ENCODE results near the gene DDX1.

The DDX1 gene

GRCh38 chr2:15639323-15640251, 47.9 kb downstream of the DDX1 start:
- no peak for TF ChIP-seq POLR2AphosphoS5 (IDR thresholded peaks at IDR 0.05; ENCODE audit: low read depth, low read length)
- no peak for TF ChIP-seq REST (IDR thresholded peaks at IDR 0.05; ENCODE audit: insufficient read depth in 1 of 2, low read depth in 2 of 2, low read length in 2 of 2)
- no peak for TF ChIP-seq SIN3A (IDR thresholded peaks at IDR 0.05; ENCODE audit: borderline replicate concordance, insufficient read depth, low read length)
- TF ChIP-seq FOXP2 (optimal IDR thresholded peaks at IDR 0.05; ENCODE audit: borderline replicate concordance, extremely low read depth, extremely low read length, insufficient read depth): no peak
- TF ChIP-seq TAF1 (IDR thresholded peaks at IDR 0.05; ENCODE audit: borderline replicate concordance, insufficient read depth, low read length): no peak

GRCh38 chr2:15640261-15640711, 48.6 kb downstream of the DDX1 start:
- no peak for TF ChIP-seq FOXP2 (optimal IDR thresholded peaks at IDR 0.05; ENCODE audit: borderline replicate concordance, extremely low read depth, extremely low read length, insufficient read depth)
- TF ChIP-seq POLR2AphosphoS5 (IDR thresholded peaks at IDR 0.05; ENCODE audit: low read depth, low read length): no peak
- no peak for TF ChIP-seq REST (IDR thresholded peaks at IDR 0.05; ENCODE audit: insufficient read depth in 1 of 2, low read depth in 2 of 2, low read length in 2 of 2)
- TF ChIP-seq SIN3A (IDR thresholded peaks at IDR 0.05; ENCODE audit: borderline replicate concordance, insufficient read depth, low read length): no peak
- TF ChIP-seq TAF1 (IDR thresholded peaks at IDR 0.05; ENCODE audit: borderline replicate concordance, insufficient read depth, low read length): no peak

- no peak for TF ChIP-seq SIN3A (IDR thresholded peaks at IDR 0.05; ENCODE audit: borderline replicate concordance, insufficient read depth, low read length)
These were observed 49.1 kb downstream of the DDX1 start for GRCh38 chr2:15640784-15641183.

- TF ChIP-seq FOXP2 (optimal IDR thresholded peaks at IDR 0.05; ENCODE audit: borderline replicate concordance, extremely low read depth, extremely low read length, insufficient read depth): no peak
- no peak for TF ChIP-seq SIN3A (IDR thresholded peaks at IDR 0.05; ENCODE audit: borderline replicate concordance, insufficient read depth, low read length)
- no peak for TF ChIP-seq TAF1 (IDR thresholded peaks at IDR 0.05; ENCODE audit: borderline replicate concordance, insufficient read depth, low read length)
- no peak for TF ChIP-seq REST (IDR thresholded peaks at IDR 0.05; ENCODE audit: insufficient read depth in 1 of 2, low read depth in 2 of 2, low read length in 2 of 2)
- no peak for TF ChIP-seq POLR2AphosphoS5 (IDR thresholded peaks at IDR 0.05; ENCODE audit: low read depth, low read length)
These were observed 49.9 kb downstream of the DDX1 start for GRCh38 chr2:15641530-15641982.

DNA sequence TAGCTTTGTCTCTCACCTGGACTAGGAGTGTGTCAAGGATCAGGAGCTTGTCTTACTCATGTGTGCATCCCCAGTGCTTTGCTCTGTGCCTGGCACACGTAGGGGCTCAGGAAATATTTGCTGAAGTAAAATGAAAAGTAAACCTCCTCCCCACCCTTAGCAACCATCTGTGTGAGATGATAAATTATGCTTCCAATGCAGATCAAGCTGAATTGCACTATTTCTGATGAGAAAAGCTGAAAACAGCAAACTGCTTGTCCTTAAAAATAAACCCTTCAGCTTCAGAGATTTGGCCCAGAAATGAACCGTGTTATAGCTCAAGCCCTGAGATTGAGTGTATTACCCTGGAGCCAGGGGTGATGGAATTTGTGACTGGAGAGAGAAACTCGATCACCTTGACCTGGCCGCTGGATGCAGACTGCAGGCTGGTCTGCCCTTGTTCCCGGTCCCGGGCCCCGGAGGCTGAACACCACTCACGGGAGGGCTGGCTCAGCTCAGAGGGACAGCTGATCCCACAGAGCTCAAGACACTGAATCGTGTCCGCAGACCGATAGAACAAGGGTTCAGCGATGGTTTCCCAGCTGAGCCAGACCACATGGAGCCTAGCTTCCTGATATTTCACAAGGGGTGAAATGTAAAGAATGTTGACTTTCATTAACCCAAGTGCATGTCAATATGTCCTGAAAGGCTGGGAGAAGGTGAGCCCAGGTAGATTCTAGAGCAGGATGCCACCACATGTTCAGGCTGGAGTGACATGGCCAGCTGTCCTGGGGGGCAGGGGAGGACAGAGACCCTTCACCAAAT, 50.5 kb downstream of the DDX1 start:
- TF ChIP-seq POLR2AphosphoS5 (IDR thresholded peaks at IDR 0.05; ENCODE audit: low read depth, low read length) (no peak), SIN3A (IDR thresholded peaks at IDR 0.05; ENCODE audit: borderline replicate concordance, insufficient read depth, low read length) (no peak), REST (IDR thresholded peaks at IDR 0.05; ENCODE audit: insufficient read depth in 1 of 2, low read depth in 2 of 2, low read length in 2 of 2) (no peak), TAF1 (IDR thresholded peaks at IDR 0.05; ENCODE audit: borderline replicate concordance, insufficient read depth, low read length) (no peak), FOXP2 (optimal IDR thresholded peaks at IDR 0.05; ENCODE audit: borderline replicate concordance, extremely low read depth, extremely low read length, insufficient read depth) (no peak)

All from PFSK-1 (cell line).